ENCODE results near the gene MAP1LC3B2.

GRCh38 chr12:116597886-116598285 is 38.7 kb downstream of the MAP1LC3B2 start:
- TF ChIP-seq CTCF (conservative IDR thresholded peaks at IDR 0.05; ENCODE audit: low read length) (no peak), EZH2phosphoT487 (IDR thresholded peaks at IDR 0.05; ENCODE audit: borderline replicate concordance, low read depth, low read length) (no peak)
